Astrocyte (in vitro differentiated cells and primary cell): ENCODE results near the gene DPPA5. TPM values are rescaled to one million over a fixed set of nuclear protein-coding genes. Genes with fewer than 3 reads are reported as not detected.
A peak's percentile ranks its signal among the peaks of the same experiment; 100 is the strongest.

Experiments
- DNase-seq: peaks from one replicate; pipeline ENCODE4 v3.0.0-alpha.2; 2010; ENCODE audit warnings: low read depth
- FAIRE-seq: peaks from 2 replicates; lab custom pipeline; 2011; peaks lifted over from hg19 to GRCh38; lab: Jason Lieb, UNC
- H2AFZ ChIP-seq: 2 replicates; pipeline ENCODE4 v1.6.0; 2012; ENCODE audit warnings: low read depth, low read length, inconsistent platforms
- H3K27ac ChIP-seq: 2 replicates; pipeline ENCODE4 v1.5.1; 2011; ENCODE audit warnings: low read depth, low read length, inconsistent platforms
- H3K27me3 ChIP-seq: 2 replicates; pipeline ENCODE4 v1.6.0; 2011; ENCODE audit warnings: low read length, inconsistent platforms; ENCODE audit not compliant: insufficient read depth
- H3K36me3 ChIP-seq: 2 replicates; pipeline ENCODE4 v1.5.1; 2011; ENCODE audit warnings: low read length, inconsistent platforms; ENCODE audit not compliant: insufficient read depth
- H3K4me1 ChIP-seq: 2 replicates; pipeline ENCODE4 v1.5.1; 2011; ENCODE audit warnings: low read length, inconsistent platforms; ENCODE audit not compliant: insufficient read depth
- H3K4me2 ChIP-seq: 2 replicates; pipeline ENCODE4 v1.6.0; 2012; ENCODE audit warnings: low read length, inconsistent platforms
- H3K4me3 ChIP-seq: 2 replicates; pipeline ENCODE4 v1.5.1; 2011; ENCODE audit warnings: low read depth, mild to moderate bottlenecking, low read length, inconsistent platforms; ENCODE audit not compliant: insufficient read depth
- H3K79me2 ChIP-seq: 2 replicates; pipeline ENCODE4 v1.6.0; 2012; ENCODE audit warnings: mild to moderate bottlenecking, low read length, inconsistent platforms; ENCODE audit not compliant: insufficient read depth
- H3K9ac ChIP-seq: 2 replicates; pipeline ENCODE4 v1.6.0; 2012; ENCODE audit warnings: mild to moderate bottlenecking, low read length, inconsistent platforms
- H3K9me3 ChIP-seq: 2 replicates; pipeline ENCODE4 v1.5.1; 2012; ENCODE audit warnings: low read depth, mild to moderate bottlenecking, low read length, inconsistent platforms; ENCODE audit not compliant: insufficient read depth
- H4K20me1 ChIP-seq: 2 replicates; pipeline ENCODE4 v1.6.0; 2012; ENCODE audit warnings: low read length, inconsistent platforms; ENCODE audit not compliant: insufficient read depth
- H3K27ac Mint-ChIP-seq: one replicate; pipeline ENCODE4 v1.8.0; 2021; ENCODE audit warnings: mild to moderate bottlenecking, mixed read lengths; ENCODE audit not compliant: unreplicated experiment
- H3K27me3 Mint-ChIP-seq: one replicate; pipeline ENCODE4 v1.8.0; 2021; ENCODE audit warnings: low read depth, mixed read lengths; ENCODE audit not compliant: unreplicated experiment
- H3K36me3 Mint-ChIP-seq: one replicate; pipeline ENCODE4 v1.8.0; 2021; ENCODE audit warnings: low read depth, mixed read lengths; ENCODE audit not compliant: unreplicated experiment
- H3K4me1 Mint-ChIP-seq: one replicate; pipeline ENCODE4 v1.8.0; 2021; ENCODE audit warnings: low read depth, mixed read lengths; ENCODE audit not compliant: unreplicated experiment
- H3K4me3 Mint-ChIP-seq: one replicate; pipeline ENCODE4 v1.8.0; 2021; ENCODE audit warnings: mild to moderate bottlenecking, moderate library complexity, mixed read lengths; ENCODE audit not compliant: unreplicated experiment
- H3K9me3 Mint-ChIP-seq: one replicate; pipeline ENCODE4 v1.8.0; 2021; ENCODE audit warnings: mild to moderate bottlenecking, mixed read lengths; ENCODE audit not compliant: unreplicated experiment
- CTCF ChIP-seq: IDR thresholded peaks from 2 replicates; pipeline ENCODE4 v1.5.1; 2011; ENCODE audit warnings: low read depth, mild to moderate bottlenecking, inconsistent platforms, low read length, moderate library complexity; ENCODE audit not compliant: insufficient read depth
- EZH2 ChIP-seq: IDR thresholded peaks from 2 replicates; pipeline ENCODE4 v1.6.1; 2012; ENCODE audit warnings: mild to moderate bottlenecking, low read length, inconsistent platforms; ENCODE audit not compliant: insufficient read depth
- total RNA-seq: library from RNA; stranded (reverse); gene quantifications from 2 replicates; pipeline ENCODE4 v1.2.1, GENCODE V29; 2021

Gene DPPA5
- total RNA-seq, 1 donor from 2014 or later, result not detected

DNA sequence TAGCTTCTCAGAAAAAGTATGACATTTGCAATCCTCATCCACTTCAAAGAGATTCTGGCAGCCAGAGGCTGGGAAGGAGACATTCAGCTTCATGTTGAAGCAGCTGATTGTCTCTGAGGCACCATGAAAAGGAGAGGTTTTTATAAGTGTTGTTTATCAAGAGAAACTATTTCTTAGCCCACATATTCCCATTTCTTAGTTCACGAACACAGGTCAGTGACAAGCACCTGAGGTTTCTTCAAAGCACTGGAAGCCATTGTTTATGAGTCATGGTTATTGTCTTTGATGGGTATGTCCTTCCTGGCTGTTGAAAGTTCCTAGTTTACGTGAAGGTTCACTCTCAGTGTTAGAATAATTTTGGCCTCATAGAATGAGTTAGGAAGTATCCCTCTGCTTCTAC, 37.6 kb upstream of the DPPA5 start:
- H3K79me2 ChIP-seq, result no peaks in the 10 kb centered on the region
- no peak overlapping the region for H3K4me3 ChIP-seq

GRCh38 chr6:73389854-73390253, 35.8 kb upstream of the DPPA5 start:
- Histone ChIP-seq H2AFZ (no peak overlapping the region), H3K9ac (no peak overlapping the region), H3K4me3 (no peak overlapping the region), H3K27ac (no peak overlapping the region), H3K36me3 (no peaks in the 10 kb centered on the region), H3K4me2 (no peak overlapping the region), H3K9me3 (no peaks in the 10 kb centered on the region), H3K79me2 (no peaks in the 10 kb centered on the region), H3K4me1 (no peaks in the 10 kb centered on the region), H3K27me3 (no peaks in the 10 kb centered on the region), H4K20me1 (no peaks in the 10 kb centered on the region)
- DNase-seq, result no peak
- FAIRE-seq, result no peak
- TF ChIP-seq EZH2 (no peak), CTCF (no peak)
- H3K27ac Mint-ChIP-seq, result no peak overlapping the region
- no peaks in the 10 kb centered on the region for H3K36me3 Mint-ChIP-seq
- H3K4me1 Mint-ChIP-seq, result no peaks in the 10 kb centered on the region
- no peaks in the 10 kb centered on the region for H3K9me3 Mint-ChIP-seq
- no peaks in the 10 kb centered on the region for H3K27me3 Mint-ChIP-seq
- H3K4me3 Mint-ChIP-seq, result no peak overlapping the region

More for the DNA sequence above, 37.6 kb upstream of the DPPA5 start:
- Histone ChIP-seq H3K27me3 (no peaks in the 10 kb centered on the region), H3K9me3 (no peaks in the 10 kb centered on the region), H4K20me1 (no peaks in the 10 kb centered on the region), H3K4me1 (no peaks in the 10 kb centered on the region), H2AFZ (no peak overlapping the region), H3K4me2 (no peak overlapping the region), H3K36me3 (no peaks in the 10 kb centered on the region), H3K9ac (no peak overlapping the region), H3K27ac (no peak overlapping the region)
- FAIRE-seq, result no peak
- H3K4me3 Mint-ChIP-seq, result no peak overlapping the region
- peaks cover 2% of the 10 kb centered on the region for H3K27me3 Mint-ChIP-seq
- DNase-seq, result no peak
- H3K36me3 Mint-ChIP-seq, result no peaks in the 10 kb centered on the region
- no peaks in the 10 kb centered on the region for H3K4me1 Mint-ChIP-seq
- no peak for TF ChIP-seq EZH2
- no peak for TF ChIP-seq CTCF
- H3K27ac Mint-ChIP-seq, result no peak overlapping the region
- no peaks in the 10 kb centered on the region for H3K9me3 Mint-ChIP-seq

- peak; percentile 41 for DNase-seq
- no peaks in the 10 kb centered on the region for H3K9me3 ChIP-seq
- no peaks in the 10 kb centered on the region for H3K27me3 ChIP-seq
- Mint-ChIP-seq H3K4me1 (no peaks in the 10 kb centered on the region), H3K9me3 (no peaks in the 10 kb centered on the region), H3K4me3 (peak overlapping the region; percentile 83), H3K36me3 (no peaks in the 10 kb centered on the region), H3K27me3 (no peaks in the 10 kb centered on the region), H3K27ac (no peak overlapping the region)
- peak overlapping the region; percentile 20 for H3K27ac ChIP-seq
- H3K9ac ChIP-seq, result peak overlapping the region; percentile 76
- H3K4me2 ChIP-seq, result peak overlapping the region; percentile 91
- peak; percentile 58 for TF ChIP-seq CTCF
- TF ChIP-seq EZH2, result no peak
- no peaks in the 10 kb centered on the region for H3K79me2 ChIP-seq
- peak overlapping the region; percentile 90 for H2AFZ ChIP-seq
- peak overlapping the region; percentile 64 for H3K4me3 ChIP-seq
- no peaks in the 10 kb centered on the region for H3K36me3 ChIP-seq
- no peak for FAIRE-seq
- no peaks in the 10 kb centered on the region for H4K20me1 ChIP-seq
- no peaks in the 10 kb centered on the region for H3K4me1 ChIP-seq
Observed at GRCh38 chr6:73388800-73389512, 34.9 kb upstream of the DPPA5 start.
